Measurements from ENCODE around the gene ZNFX1.
"Not testable (repeated sequence)": the region's sequence is repeated elsewhere in the genome, so short reads cannot be mapped to it uniquely, and the experiment has no call there.

Gene ZNFX1

DNA sequence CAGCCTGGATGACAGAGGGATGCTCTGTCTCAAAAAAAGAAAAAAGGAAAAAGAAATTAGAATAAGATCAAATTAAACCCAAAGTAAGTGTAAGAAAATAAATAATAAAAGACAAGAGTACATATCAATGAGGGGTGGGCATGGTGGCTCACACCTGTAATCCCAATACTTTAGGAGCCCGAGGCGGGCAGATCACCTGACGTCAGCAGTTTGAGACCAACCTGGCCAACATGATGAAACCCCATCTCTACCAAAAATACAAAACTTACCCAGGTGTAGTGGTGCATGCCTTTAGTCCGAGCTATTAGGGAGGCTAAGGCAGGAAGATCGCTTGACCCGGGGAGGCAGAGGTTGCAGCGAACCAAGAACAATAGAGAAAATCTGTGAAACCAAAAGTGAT, 74.8 kb downstream of the ZNFX1 start:
- no peak for DNase-seq

DNA sequence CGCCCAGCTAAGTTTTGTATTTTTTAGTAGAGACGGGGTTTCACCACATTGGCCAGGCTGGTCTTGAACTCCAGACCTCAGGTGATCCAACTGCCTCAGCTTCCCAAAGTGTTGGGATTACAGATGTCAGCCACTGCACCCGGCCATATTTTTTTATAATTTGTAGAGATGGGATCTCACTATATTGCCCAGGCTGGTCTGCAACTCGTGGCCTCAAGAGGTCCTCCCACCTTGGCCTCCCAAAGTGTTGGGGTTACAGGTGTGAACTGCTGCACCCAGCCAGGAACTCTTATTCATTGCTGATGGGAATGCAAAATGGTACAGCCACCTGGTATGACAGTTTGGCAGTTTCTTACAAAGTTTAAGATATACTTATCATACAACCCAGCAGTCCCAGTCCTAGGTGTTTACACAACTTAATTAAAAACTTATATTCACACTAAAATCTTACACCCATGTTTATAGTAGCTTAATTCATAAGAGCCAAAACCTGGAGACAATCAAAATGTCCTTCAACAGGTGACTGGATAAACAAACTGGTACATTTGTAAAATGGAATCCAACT, 78.0 kb downstream of the ZNFX1 start:
- DNase-seq, result no peak

DNA sequence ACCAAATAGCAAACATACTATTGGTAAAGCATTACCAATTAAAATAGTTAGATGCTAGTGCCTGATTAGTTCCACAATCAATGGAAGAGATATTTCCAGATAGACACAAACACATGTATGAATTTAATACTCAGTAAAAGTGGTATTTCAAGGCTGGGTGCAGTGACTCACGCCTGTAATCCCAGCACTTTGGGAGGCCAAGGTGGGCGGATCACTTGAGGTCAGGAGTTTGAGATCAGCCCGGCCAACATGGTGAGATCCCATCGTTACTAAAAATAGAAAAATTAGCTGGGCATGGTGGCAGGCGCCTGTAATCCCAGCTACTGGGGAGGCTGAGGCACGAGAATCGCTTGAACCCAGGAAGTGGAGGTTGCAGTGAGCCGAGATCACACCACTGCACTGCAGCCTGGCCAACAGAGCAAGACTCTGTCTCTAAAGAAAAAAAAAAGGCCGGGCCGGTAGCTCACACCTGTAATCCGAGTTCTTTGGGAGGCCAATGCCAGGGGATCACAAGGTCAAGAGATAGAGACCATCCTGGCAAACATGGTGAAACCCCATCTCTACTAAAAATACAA, 84.8 kb downstream of the ZNFX1 start:
- not testable (repeated sequence) for DNase-seq
